ENCODE results near the gene NCKAP5.

DNA sequence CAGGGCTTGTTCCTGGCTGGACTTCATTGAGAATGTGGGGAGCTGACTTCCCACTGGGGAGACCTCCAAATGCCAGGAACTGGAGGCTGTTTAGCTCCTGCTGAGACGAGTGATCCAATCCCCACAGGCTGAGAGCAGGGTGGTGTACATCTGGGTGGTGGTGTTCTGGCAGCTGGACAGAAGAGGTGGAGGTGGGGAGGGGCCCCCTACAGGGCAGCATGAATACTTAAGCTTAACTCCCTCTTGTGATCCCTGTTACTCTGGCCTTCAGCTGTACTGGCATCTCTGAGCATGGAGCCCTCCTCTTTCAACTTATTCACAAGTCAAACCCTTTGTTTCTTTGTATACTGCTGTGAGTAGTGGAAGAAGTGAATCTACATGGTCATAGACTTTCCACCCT is 730.5 kb downstream of the NCKAP5 start:
- TF ChIP-seq, protein P1, sequence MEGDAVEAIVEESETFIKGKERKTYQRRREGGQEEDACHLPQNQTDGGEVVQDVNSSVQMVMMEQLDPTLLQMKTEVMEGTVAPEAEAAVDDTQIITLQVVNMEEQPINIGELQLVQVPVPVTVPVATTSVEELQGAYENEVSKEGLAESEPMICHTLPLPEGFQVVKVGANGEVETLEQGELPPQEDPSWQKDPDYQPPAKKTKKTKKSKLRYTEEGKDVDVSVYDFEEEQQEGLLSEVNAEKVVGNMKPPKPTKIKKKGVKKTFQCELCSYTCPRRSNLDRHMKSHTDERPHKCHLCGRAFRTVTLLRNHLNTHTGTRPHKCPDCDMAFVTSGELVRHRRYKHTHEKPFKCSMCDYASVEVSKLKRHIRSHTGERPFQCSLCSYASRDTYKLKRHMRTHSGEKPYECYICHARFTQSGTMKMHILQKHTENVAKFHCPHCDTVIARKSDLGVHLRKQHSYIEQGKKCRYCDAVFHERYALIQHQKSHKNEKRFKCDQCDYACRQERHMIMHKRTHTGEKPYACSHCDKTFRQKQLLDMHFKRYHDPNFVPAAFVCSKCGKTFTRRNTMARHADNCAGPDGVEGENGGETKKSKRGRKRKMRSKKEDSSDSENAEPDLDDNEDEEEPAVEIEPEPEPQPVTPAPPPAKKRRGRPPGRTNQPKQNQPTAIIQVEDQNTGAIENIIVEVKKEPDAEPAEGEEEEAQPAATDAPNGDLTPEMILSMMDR (IDR thresholded peaks at IDR 0.05 in 8 of 11, conservative IDR thresholded peaks at IDR 0.05 in 3 of 11) = no peak
- TF ChIP-seq POLR2A (IDR thresholded peaks at IDR 0.05) (no peak), POLR2AphosphoS5 (IDR thresholded peaks at IDR 0.05) (no peak)

Data from spleen (tissue), 7 donors.